ENCODE measurements around the gene OR2B6. TPM values are rescaled to one million over a fixed set of nuclear protein-coding genes. Genes with fewer than 3 reads are reported as not detected.
"Not testable (repeated sequence)": the region's sequence is repeated elsewhere in the genome, so short reads cannot be mapped to it uniquely, and the experiment has no call there.

OR2B6 gene
- not detected for total RNA-seq

GRCh38 chr6:27956941-27957340 lies at the start of gene OR2B6:
TSS of gene OR2B6 (plus strand) at chr6:27957241. CDS start at chr6:27957241, 0 bp downstream.
- Histone ChIP-seq H3K27me3 (no peaks in the 10 kb centered on the region), H3K4me3 (no peak within 1 kb of the TSS), H3K36me3 (no peaks in the 10 kb centered on the region), H3K9me3 (no peaks in the 10 kb centered on the region), H3K27ac (no peak within 1 kb of the TSS), H3K4me1 (no peaks in the 10 kb centered on the region)
- DNase-seq = no peak
- TF ChIP-seq CTCF (IDR thresholded peaks at IDR 0.05) (no peak), POLR2A (IDR thresholded peaks at IDR 0.05) (no peak)

- Histone ChIP-seq H3K36me3 (no peaks in the 10 kb centered on the region), H3K4me3 (no peak overlapping the region), H3K27ac (no peak overlapping the region), H3K4me1 (no peaks in the 10 kb centered on the region), H3K9me3 (no peaks in the 10 kb centered on the region), H3K27me3 (no peaks in the 10 kb centered on the region)
- TF ChIP-seq POLR2A (IDR thresholded peaks at IDR 0.05) = no peak
- TF ChIP-seq CTCF (IDR thresholded peaks at IDR 0.05) = no peak
- no peak for DNase-seq
Measured at GRCh38 chr6:27908017-27908416, 49.0 kb upstream of the OR2B6 start.

- Histone ChIP-seq H3K27ac (no peak within 1 kb of the TSS), H3K9me3 (no peaks in the 10 kb centered on the region)
- no peak for TF ChIP-seq POLR2A (IDR thresholded peaks at IDR 0.05)
- no peak for TF ChIP-seq CTCF (IDR thresholded peaks at IDR 0.05)
Measured at GRCh38 chr6:27911956-27912446, 45.0 kb upstream of the OR2B6 start, which contains the start of gene OR2B2. TSS of gene OR2B2 (minus strand) at chr6:27912396. CDS start at chr6:27912319, 77 bp downstream.

GRCh38 chr6:27922949-27923348 lies 34.1 kb upstream of the OR2B6 start:
- Histone ChIP-seq H3K27me3 (no peaks in the 10 kb centered on the region), H3K4me3 (no peak overlapping the region), H3K27ac (no peak overlapping the region), H3K9me3 (no peaks in the 10 kb centered on the region), H3K4me1 (no peaks in the 10 kb centered on the region), H3K36me3 (no peaks in the 10 kb centered on the region)
- DNase-seq = no peak
- no peak for TF ChIP-seq POLR2A (IDR thresholded peaks at IDR 0.05)
- no peak for TF ChIP-seq CTCF (IDR thresholded peaks at IDR 0.05)

More at GRCh38 chr6:27911956-27912446, 45.0 kb upstream of the OR2B6 start, which contains the start of gene OR2B2:
- no peaks in the 10 kb centered on the region for H3K4me1 ChIP-seq
- no peaks in the 10 kb centered on the region for H3K27me3 ChIP-seq
- no peak for DNase-seq
- no peak within 1 kb of the TSS for H3K4me3 ChIP-seq
- H3K36me3 ChIP-seq = no peaks in the 10 kb centered on the region

GRCh38 chr6:27924179-27924578 lies 32.9 kb upstream of the OR2B6 start:
- DNase-seq = no peak
- Histone ChIP-seq H3K36me3 (no peaks in the 10 kb centered on the region), H3K4me1 (no peaks in the 10 kb centered on the region), H3K27me3 (no peaks in the 10 kb centered on the region), H3K9me3 (no peaks in the 10 kb centered on the region), H3K4me3 (no peak overlapping the region), H3K27ac (no peak overlapping the region)
- TF ChIP-seq CTCF (IDR thresholded peaks at IDR 0.05) (no peak), POLR2A (IDR thresholded peaks at IDR 0.05) (no peak)

GRCh38 chr6:27928041-27928440 lies 29.0 kb upstream of the OR2B6 start:
- not testable (repeated sequence) for H3K4me1 ChIP-seq, H3K4me3 ChIP-seq, H3K9me3 ChIP-seq, H3K27me3 ChIP-seq, DNase-seq, H3K36me3 ChIP-seq, H3K27ac ChIP-seq

GRCh38 chr6:27929930-27930329 lies 27.1 kb upstream of the OR2B6 start:
- H3K27ac ChIP-seq, H3K4me3 ChIP-seq, H3K27me3 ChIP-seq, H3K4me1 ChIP-seq, H3K9me3 ChIP-seq, DNase-seq, H3K36me3 ChIP-seq: not testable (repeated sequence)

Data from Peyer's patch (tissue), 4 donors.